ENCODE data around the gene OR1I1.

- no peak for TF ChIP-seq POLR2A (IDR thresholded peaks at IDR 0.05; ENCODE audit: borderline replicate concordance, extremely low read depth, insufficient read depth, insufficient read length)
- no peak for TF ChIP-seq POLR2AphosphoS5 (IDR thresholded peaks at IDR 0.05; ENCODE audit: low read depth, low read length)
- TF ChIP-seq REST (IDR thresholded peaks at IDR 0.05; ENCODE audit: low read depth) = no peak
- no peak for TF ChIP-seq CTCF (IDR thresholded peaks at IDR 0.05 in 2 of 3, conservative IDR thresholded peaks at IDR 0.05 in 1 of 3; ENCODE audit: borderline replicate concordance in 1 of 3, insufficient read depth in 1 of 3, low read depth in 2 of 3, low read length in 2 of 3)
- TF ChIP-seq MAX (IDR thresholded peaks at IDR 0.05) = no peak
- TF ChIP-seq EGR1 (IDR thresholded peaks at IDR 0.05; ENCODE audit: low read depth) = no peak
- TF ChIP-seq ATF3 (IDR thresholded peaks at IDR 0.05) = no peak
- no peak for TF ChIP-seq EZH2 (IDR thresholded peaks at IDR 0.05)
- TF ChIP-seq ZNF274 (IDR thresholded peaks at IDR 0.05; ENCODE audit: low read depth, low read length) = no peak
- no peak for TF ChIP-seq CEBPB (IDR thresholded peaks at IDR 0.05; ENCODE audit: low read depth)
- no peak for TF ChIP-seq TCF7L2 (IDR thresholded peaks at IDR 0.05; ENCODE audit: borderline replicate concordance, extremely low read depth, insufficient read depth, insufficient read length)
- TF ChIP-seq ELF1 (IDR thresholded peaks at IDR 0.05; ENCODE audit: borderline replicate concordance, low read depth) = no peak
These were observed 40.0 kb upstream of the OR1I1 start for GRCh38 chr19:15042003-15042402.

Measured in HCT116 (cell line).